ENCODE results near the gene DRC7. TPM values are rescaled to one million over a fixed set of nuclear protein-coding genes. Genes with fewer than 3 reads are reported as not detected.
A peak's percentile ranks its signal among the peaks of the same experiment; 100 is the strongest.

DRC7 gene
- total RNA-seq, 1 donor from 2014 or later, result not detected

- Histone ChIP-seq H3K4me3 (ENCODE audit: low read depth, low read length) (no peak overlapping the region), H3K36me3 (ENCODE audit: control insufficient read depth, insufficient read depth, low read length) (no peaks in the 10 kb centered on the region), H3K27me3 (ENCODE audit: control insufficient read depth, insufficient read depth, low read length) (peaks cover 16% of the 10 kb centered on the region)
- DNase-seq (ENCODE audit: low read depth) (peak; percentile 53), FAIRE-seq (no peak)
- TF ChIP-seq, protein P1, sequence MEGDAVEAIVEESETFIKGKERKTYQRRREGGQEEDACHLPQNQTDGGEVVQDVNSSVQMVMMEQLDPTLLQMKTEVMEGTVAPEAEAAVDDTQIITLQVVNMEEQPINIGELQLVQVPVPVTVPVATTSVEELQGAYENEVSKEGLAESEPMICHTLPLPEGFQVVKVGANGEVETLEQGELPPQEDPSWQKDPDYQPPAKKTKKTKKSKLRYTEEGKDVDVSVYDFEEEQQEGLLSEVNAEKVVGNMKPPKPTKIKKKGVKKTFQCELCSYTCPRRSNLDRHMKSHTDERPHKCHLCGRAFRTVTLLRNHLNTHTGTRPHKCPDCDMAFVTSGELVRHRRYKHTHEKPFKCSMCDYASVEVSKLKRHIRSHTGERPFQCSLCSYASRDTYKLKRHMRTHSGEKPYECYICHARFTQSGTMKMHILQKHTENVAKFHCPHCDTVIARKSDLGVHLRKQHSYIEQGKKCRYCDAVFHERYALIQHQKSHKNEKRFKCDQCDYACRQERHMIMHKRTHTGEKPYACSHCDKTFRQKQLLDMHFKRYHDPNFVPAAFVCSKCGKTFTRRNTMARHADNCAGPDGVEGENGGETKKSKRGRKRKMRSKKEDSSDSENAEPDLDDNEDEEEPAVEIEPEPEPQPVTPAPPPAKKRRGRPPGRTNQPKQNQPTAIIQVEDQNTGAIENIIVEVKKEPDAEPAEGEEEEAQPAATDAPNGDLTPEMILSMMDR (IDR thresholded peaks at IDR 0.05; ENCODE audit: insufficient read depth, low read length, severe bottlenecking), result no peak
Measured at GRCh38 chr16:57677622-57678369, 16.8 kb upstream of the DRC7 start.

GRCh38 chr16:57679016-57679415 lies 15.6 kb upstream of the DRC7 start:
- H3K4me3 ChIP-seq (ENCODE audit: low read depth, low read length), result no peak overlapping the region
- DNase-seq (ENCODE audit: low read depth) (no peak), FAIRE-seq (no peak)
- TF ChIP-seq, protein P1 (IDR thresholded peaks at IDR 0.05; ENCODE audit: insufficient read depth, low read length, severe bottlenecking), result no peak
- peaks cover 8% of the 10 kb centered on the region for H3K27me3 ChIP-seq (ENCODE audit: control insufficient read depth, insufficient read depth, low read length)
- no peaks in the 10 kb centered on the region for H3K36me3 ChIP-seq (ENCODE audit: control insufficient read depth, insufficient read depth, low read length)

DNA sequence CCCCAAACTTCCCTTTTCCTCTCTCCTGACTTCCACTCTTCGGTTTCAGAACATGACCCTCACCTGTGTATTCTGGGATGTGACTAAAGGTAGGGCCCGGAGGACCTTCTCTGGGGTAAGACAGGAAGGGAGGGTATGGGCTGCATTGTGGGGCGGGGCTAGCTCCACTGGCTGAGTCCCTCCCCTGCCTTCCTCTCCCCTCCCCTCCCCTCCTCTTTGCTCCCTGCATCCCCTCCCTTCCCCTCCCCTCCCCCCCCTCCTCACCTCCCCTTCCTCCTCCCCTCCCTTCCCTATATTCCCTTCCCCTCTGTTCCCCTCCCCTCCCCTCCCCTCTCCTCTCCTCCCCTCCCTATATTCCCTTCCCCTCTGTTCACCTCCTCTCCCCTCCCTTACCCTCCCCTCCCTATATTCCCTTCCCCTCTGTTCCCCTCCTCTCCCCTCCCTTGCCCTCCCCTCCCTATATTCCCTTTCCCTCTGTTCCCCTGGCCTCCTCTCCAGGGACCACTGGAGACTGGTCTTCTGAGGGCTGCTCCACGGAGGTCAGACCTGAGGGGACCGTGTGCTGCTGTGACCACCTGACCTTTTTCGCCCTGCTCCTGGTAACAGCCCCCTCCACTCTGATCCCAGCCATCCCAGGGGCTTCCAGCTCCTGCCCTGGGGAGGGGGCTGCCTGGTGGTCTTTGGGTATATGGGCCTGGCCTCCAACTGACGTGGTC lies 14.7 kb upstream of the DRC7 start:
- peaks cover 6% of the 10 kb centered on the region for H3K27me3 ChIP-seq (ENCODE audit: control insufficient read depth, insufficient read depth, low read length)
- H3K36me3 ChIP-seq (ENCODE audit: control insufficient read depth, insufficient read depth, low read length), result no peaks in the 10 kb centered on the region
- TF ChIP-seq, protein P1 (IDR thresholded peaks at IDR 0.05; ENCODE audit: insufficient read depth, low read length, severe bottlenecking), result no peak
- no peak overlapping the region for H3K4me3 ChIP-seq (ENCODE audit: low read depth, low read length)
- FAIRE-seq (no peak), DNase-seq (ENCODE audit: low read depth) (no peak)

GRCh38 chr16:57680842-57681375 lies 13.7 kb upstream of the DRC7 start:
- no peak overlapping the region for H3K4me3 ChIP-seq (ENCODE audit: low read depth, low read length)
- FAIRE-seq (no peak), DNase-seq (ENCODE audit: low read depth) (no peak)
- TF ChIP-seq, protein P1 (IDR thresholded peaks at IDR 0.05; ENCODE audit: insufficient read depth, low read length, severe bottlenecking), result no peak
- H3K27me3 ChIP-seq (ENCODE audit: control insufficient read depth, insufficient read depth, low read length), result peaks cover 6% of the 10 kb centered on the region
- H3K36me3 ChIP-seq (ENCODE audit: control insufficient read depth, insufficient read depth, low read length), result no peaks in the 10 kb centered on the region

DNA sequence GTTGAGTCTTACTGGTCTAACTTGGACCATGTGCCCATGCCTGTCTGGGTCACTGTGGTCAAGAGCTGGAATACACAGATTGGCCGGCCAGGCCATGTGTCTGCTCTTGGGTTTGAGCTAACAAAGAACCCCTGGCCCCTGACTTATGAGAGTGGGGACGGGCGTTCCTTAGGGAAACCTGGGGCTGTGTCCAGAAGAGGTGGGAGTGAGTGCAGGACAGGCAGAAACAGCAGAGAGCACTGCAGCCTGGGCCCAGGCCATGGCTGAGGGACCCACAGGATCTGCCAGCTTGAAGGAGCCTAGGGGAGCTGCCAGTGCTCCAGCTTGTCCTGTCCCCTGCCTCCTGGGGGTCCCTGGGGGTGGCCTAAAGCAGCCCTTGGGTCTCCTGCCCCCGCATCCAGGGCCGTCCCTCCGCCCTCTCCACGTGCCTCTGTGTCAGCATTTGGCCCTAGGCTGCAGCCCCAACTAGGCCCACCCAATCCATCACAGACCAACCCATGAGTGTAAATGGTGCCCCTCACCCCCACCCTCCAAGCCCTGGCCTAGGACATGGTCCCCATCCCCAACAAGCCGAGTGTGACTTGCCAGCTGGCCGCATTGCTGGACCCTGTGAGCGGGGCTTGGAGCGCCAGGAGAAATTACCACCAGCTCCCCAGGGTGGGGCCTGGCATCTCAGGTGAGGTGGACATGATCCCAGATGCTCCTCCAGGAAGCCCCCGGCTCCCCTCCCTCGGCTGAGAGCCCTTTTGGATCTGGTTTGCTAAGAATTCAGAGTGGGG lies 12.5 kb upstream of the DRC7 start:
- TF ChIP-seq, protein P1 (IDR thresholded peaks at IDR 0.05; ENCODE audit: insufficient read depth, low read length, severe bottlenecking), result no peak
- FAIRE-seq (no peak), DNase-seq (ENCODE audit: low read depth) (no peak)
- Histone ChIP-seq H3K4me3 (ENCODE audit: low read depth, low read length) (no peak overlapping the region), H3K27me3 (ENCODE audit: control insufficient read depth, insufficient read depth, low read length) (peaks cover 6% of the 10 kb centered on the region), H3K36me3 (ENCODE audit: control insufficient read depth, insufficient read depth, low read length) (no peaks in the 10 kb centered on the region)

Measured in bronchial epithelial cell (primary cell).